Mesendoderm (in vitro differentiated cells): ENCODE measurements around the gene CHCHD3.

Experiments used
- DNase-seq: peaks from one replicate; pipeline ENCODE4 v3.0.0; 2013
- H2AK5ac ChIP-seq: 2 replicates; pipeline ENCODE4 v1.6.1; 2013; ENCODE audit warnings: low read length, inconsistent platforms
- H2BK120ac ChIP-seq: 2 replicates; pipeline ENCODE4 v1.6.1; 2013; ENCODE audit warnings: low read depth, mild to moderate bottlenecking, low read length, moderate library complexity, mixed read lengths
- H2BK15ac ChIP-seq: replicated peaks from 2 replicates; pipeline ENCODE4 v1.6.1; 2013; ENCODE audit warnings: low read depth, mild to moderate bottlenecking, moderate library complexity
- H2BK5ac ChIP-seq: 2 replicates; pipeline ENCODE4 v1.6.1; 2013; ENCODE audit warnings: low read length, inconsistent platforms
- H3K18ac ChIP-seq: 2 replicates; pipeline ENCODE4 v1.6.1; 2013; ENCODE audit warnings: mild to moderate bottlenecking, low read length, mixed read lengths
- H3K23ac ChIP-seq: one replicate; pipeline ENCODE4 v1.6.1; 2013; ENCODE audit warnings: low read length
- H3K27ac ChIP-seq: 2 replicates; pipeline ENCODE4 v1.5.1; 2013; ENCODE audit warnings: low read depth, mild to moderate bottlenecking, inconsistent platforms, low read length, moderate library complexity
- H3K27me3 ChIP-seq: 2 replicates; pipeline ENCODE4 v1.6.1; 2013; ENCODE audit warnings: low read length, control low read depth, mild to moderate bottlenecking, inconsistent platforms; ENCODE audit not compliant: insufficient read depth, poor library complexity
- H3K36me3 ChIP-seq: 2 replicates; pipeline ENCODE4 v1.6.1; 2013; ENCODE audit warnings: low read length, inconsistent platforms; ENCODE audit not compliant: control insufficient read depth, insufficient read depth
- H3K4ac ChIP-seq: one replicate; pipeline ENCODE4 v1.6.1; 2013; ENCODE audit warnings: low read depth, mild to moderate bottlenecking, low read length, moderate library complexity
- H3K4me1 ChIP-seq: 2 replicates; pipeline ENCODE4 v1.6.1; 2013; ENCODE audit warnings: low read depth, low read length, inconsistent platforms; ENCODE audit not compliant: control insufficient read depth
- H3K4me2 ChIP-seq: 2 replicates; pipeline ENCODE4 v1.6.1; 2013; ENCODE audit warnings: low read length
- H3K4me3 ChIP-seq: 2 replicates; pipeline ENCODE4 v1.5.1; 2013; ENCODE audit warnings: mild to moderate bottlenecking, low read length
- H3K56ac ChIP-seq: one replicate; pipeline ENCODE4 v1.6.1; 2013; ENCODE audit warnings: low read length
- H3K79me1 ChIP-seq: 2 replicates; pipeline ENCODE4 v1.6.1; 2013; ENCODE audit warnings: low read length, inconsistent platforms
- H3K79me2 ChIP-seq: 2 replicates; pipeline ENCODE4 v1.6.1; 2013; ENCODE audit warnings: mild to moderate bottlenecking, low read length; ENCODE audit not compliant: control insufficient read depth, insufficient read depth
- H3K9ac ChIP-seq: 2 replicates; pipeline ENCODE4 v1.6.1; 2013; ENCODE audit warnings: low read length, inconsistent platforms
- H4K5ac ChIP-seq: one replicate; pipeline ENCODE4 v1.6.1; 2013; ENCODE audit warnings: low read length
- H4K8ac ChIP-seq: one replicate; pipeline ENCODE4 v1.6.1; 2013; ENCODE audit warnings: low read depth, mild to moderate bottlenecking, control low read depth, low read length, moderate library complexity
- WGBS: extraction: QIAGEN DNeasy Blood & Tissue Kit; methylation state at CpG from one replicate; pipeline ENCODE4 v1.1.7; 2013; ENCODE audit warnings: low lambda C conversion rate, missing lambda C conversion rate; ENCODE audit not compliant: insufficient coverage; ENCODE audit errors: extremely low coverage; 5-methylcytosine and 5-hydroxymethylcytosine counted together

The CHCHD3 gene

GRCh38 chr7:133056370-133057238, 25.3 kb downstream of the CHCHD3 start:
- Histone ChIP-seq H3K18ac (no peak overlapping the region), H3K36me3 (no peaks in the 10 kb centered on the region)

GRCh38 chr7:133054162-133054840, 27.6 kb downstream of the CHCHD3 start:
- WGBS = 100% methylated on average over 1 of the region's 2 CpGs
- Histone ChIP-seq H3K4me2 (no peak overlapping the region), H3K23ac (no peak overlapping the region), H2AK5ac (no peak overlapping the region), H4K8ac (no peak overlapping the region), H2BK5ac (no peak overlapping the region), H3K56ac (no peak overlapping the region), H3K4ac (no peak overlapping the region), H3K79me1 (peaks cover 20% of the 10 kb centered on the region), H4K5ac (no peak overlapping the region), H2BK15ac (no peak overlapping the region), H3K18ac (no peak overlapping the region), H3K27ac (no peak overlapping the region), H3K4me1 (peaks cover 3% of the 10 kb centered on the region), H3K9ac (no peak overlapping the region), H3K27me3 (no peaks in the 10 kb centered on the region), H3K79me2 (peaks cover 26% of the 10 kb centered on the region), H3K36me3 (no peaks in the 10 kb centered on the region), H2BK120ac (no peak overlapping the region), H3K4me3 (no peak overlapping the region)
- no peak for DNase-seq

More at GRCh38 chr7:133056370-133057238, 25.3 kb downstream of the CHCHD3 start:
- peaks cover 29% of the 10 kb centered on the region for H3K79me1 ChIP-seq
- peaks cover 3% of the 10 kb centered on the region for H3K4me1 ChIP-seq
- no peak overlapping the region for H2BK15ac ChIP-seq
- no peak overlapping the region for H2AK5ac ChIP-seq
- H3K27me3 ChIP-seq = no peaks in the 10 kb centered on the region
- no peak for DNase-seq
- H3K4me2 ChIP-seq = no peak overlapping the region
- no peak overlapping the region for H3K56ac ChIP-seq
- H3K9ac ChIP-seq = no peak overlapping the region
- H3K23ac ChIP-seq = no peak overlapping the region
- H3K27ac ChIP-seq = no peak overlapping the region
- peaks cover 26% of the 10 kb centered on the region for H3K79me2 ChIP-seq
- no peak overlapping the region for H4K5ac ChIP-seq
- no peak overlapping the region for H2BK5ac ChIP-seq
- H3K4ac ChIP-seq = no peak overlapping the region
- H2BK120ac ChIP-seq = no peak overlapping the region
- no peak overlapping the region for H3K4me3 ChIP-seq
- WGBS = no CpG with 5 or more reads among the region's 4 CpGs
- H4K8ac ChIP-seq = no peak overlapping the region

- Histone ChIP-seq H2BK5ac (no peak overlapping the region), H4K5ac (no peak overlapping the region), H3K4me2 (no peak overlapping the region), H4K8ac (no peak overlapping the region), H3K27ac (no peak overlapping the region), H2AK5ac (no peak overlapping the region), H3K23ac (no peak overlapping the region), H3K4ac (peak overlapping the region; percentile 48), H3K4me3 (no peak overlapping the region), H3K9ac (no peak overlapping the region), H3K4me1 (peaks cover 3% of the 10 kb centered on the region), H2BK15ac (no peak overlapping the region), H3K79me1 (peaks cover 20% of the 10 kb centered on the region), H3K18ac (no peak overlapping the region), H2BK120ac (no peak overlapping the region), H3K79me2 (peaks cover 29% of the 10 kb centered on the region), H3K36me3 (no peaks in the 10 kb centered on the region), H3K27me3 (no peaks in the 10 kb centered on the region), H3K56ac (no peak overlapping the region)
- DNase-seq = no peak
- WGBS = no CpG with 5 or more reads among the region's 4 CpGs
Measured at GRCh38 chr7:133053321-133053891, 28.5 kb downstream of the CHCHD3 start.

GRCh38 chr7:133052826-133053225, 29.1 kb downstream of the CHCHD3 start:
- Histone ChIP-seq H3K18ac (no peak overlapping the region), H4K8ac (no peak overlapping the region), H3K4me3 (no peak overlapping the region), H3K27me3 (no peaks in the 10 kb centered on the region), H3K27ac (no peak overlapping the region), H3K4me1 (peaks cover 3% of the 10 kb centered on the region), H2AK5ac (no peak overlapping the region), H3K4me2 (no peak overlapping the region), H3K4ac (no peak overlapping the region), H3K23ac (no peak overlapping the region), H3K9ac (no peak overlapping the region), H2BK5ac (no peak overlapping the region), H3K36me3 (no peaks in the 10 kb centered on the region), H3K79me1 (peaks cover 20% of the 10 kb centered on the region), H4K5ac (no peak overlapping the region), H3K79me2 (peaks cover 34% of the 10 kb centered on the region), H3K56ac (no peak overlapping the region), H2BK120ac (no peak overlapping the region), H2BK15ac (no peak overlapping the region)
- WGBS = no CpG with 5 or more reads among the region's 2 CpGs
- no peak for DNase-seq

GRCh38 chr7:133052401-133052756, 29.5 kb downstream of the CHCHD3 start:
- Histone ChIP-seq H3K36me3 (no peaks in the 10 kb centered on the region), H2AK5ac (no peak overlapping the region), H3K4me2 (no peak overlapping the region), H3K4me3 (no peak overlapping the region), H3K9ac (no peak overlapping the region), H3K27ac (no peak overlapping the region), H3K27me3 (no peaks in the 10 kb centered on the region), H3K79me2 (peaks cover 34% of the 10 kb centered on the region), H3K4ac (no peak overlapping the region), H3K79me1 (peaks cover 20% of the 10 kb centered on the region), H4K8ac (no peak overlapping the region), H3K23ac (no peak overlapping the region), H3K56ac (no peak overlapping the region), H3K18ac (no peak overlapping the region), H2BK15ac (no peak overlapping the region), H4K5ac (no peak overlapping the region), H2BK120ac (no peak overlapping the region), H2BK5ac (no peak overlapping the region), H3K4me1 (peaks cover 3% of the 10 kb centered on the region)
- no CpG with 5 or more reads among the region's 1 CpG for WGBS
- no peak for DNase-seq
